Stimulated activated CD4-positive, alpha-beta T cell treated with anti-CD3 and anti-CD28 coated beads, Interleukin-1b, Interleukin-23, amount 100 ng/mL, for 24 hours (primary cell): ENCODE measurements around the gene CFLAR.
"Not testable (repeated sequence)": the region's sequence is repeated elsewhere in the genome, so short reads cannot be mapped to it uniquely, and the experiment has no call there.

Experiments
- DNase-seq, 4 experiments: peaks; one replicate each; pipeline ENCODE4 v3.0.0-alpha.2; 2020; ENCODE audit warnings: low read depth in 4 of 4, low spot score in 1 of 4

CFLAR gene

GRCh38 chr2:201116115-201116958, at the start of gene CFLAR:
CFLAR (plus strand) TSS chr2:201116164; CDS start chr2:201129866, 13,702 bp downstream.
- DNase-seq = peak in 1 of 4 experiments; percentile 75

- DNase-seq = no peak
Measured at GRCh38 chr2:201070948-201071478, 45.0 kb upstream of the CFLAR start.

- DNase-seq = peak; percentile 67 to 85 (median 78)
Measured at GRCh38 chr2:201071479-201072200, 44.3 kb upstream of the CFLAR start, which contains the start of the genes HYCC2 and NDUFB3. HYCC2 (minus strand) TSS chr2:201071671; CDS start chr2:201024009, 47,662 bp downstream. NDUFB3 (plus strand) TSS chr2:201072001; CDS start chr2:201078883, 6,882 bp downstream.

GRCh38 chr2:201072201-201072530, 43.8 kb upstream of the CFLAR start:
- no peak for DNase-seq

GRCh38 chr2:201073071-201073470, 42.9 kb upstream of the CFLAR start:
- DNase-seq = no peak

GRCh38 chr2:201074996-201075395, 41.0 kb upstream of the CFLAR start:
- no peak for DNase-seq

- DNase-seq = no peak
Measured at GRCh38 chr2:201084863-201085262, 31.1 kb upstream of the CFLAR start.

GRCh38 chr2:201090574-201090973, 25.4 kb upstream of the CFLAR start:
- no peak for DNase-seq

- DNase-seq = no peak
Measured at GRCh38 chr2:201093573-201093972, 22.4 kb upstream of the CFLAR start.

GRCh38 chr2:201100497-201100896, 15.5 kb upstream of the CFLAR start:
- no peak for DNase-seq

GRCh38 chr2:201105759-201106158, 10.2 kb upstream of the CFLAR start:
- no peak for DNase-seq

- no peak for DNase-seq
Measured at GRCh38 chr2:201107624-201108023, 8.3 kb upstream of the CFLAR start.

- no peak for DNase-seq
Measured at GRCh38 chr2:201108341-201108740, 7.6 kb upstream of the CFLAR start.

GRCh38 chr2:201109186-201109585, 6.8 kb upstream of the CFLAR start:
- DNase-seq = no peak

GRCh38 chr2:201110615-201111014, 5.3 kb upstream of the CFLAR start:
- no peak for DNase-seq

- DNase-seq = no peak
Measured at GRCh38 chr2:201111096-201111495, 4.9 kb upstream of the CFLAR start.

- DNase-seq = no peak
Measured at GRCh38 chr2:201114350-201114749, 1.6 kb upstream of the CFLAR start.

GRCh38 chr2:201114846-201115245, 1.1 kb upstream of the CFLAR start:
- no peak for DNase-seq

- no peak for DNase-seq
Measured at GRCh38 chr2:201116959-201117734, 1.2 kb downstream of the CFLAR start.

- DNase-seq = not testable (repeated sequence)
Measured at GRCh38 chr2:201117735-201118094, 1.8 kb downstream of the CFLAR start.
